ENCODE data around the gene CCDC183. TPM values are rescaled to one million over a fixed set of nuclear protein-coding genes. Genes with fewer than 3 reads are reported as not detected.

CCDC183 gene
- total RNA-seq, 4 donors from 2014 or later: 1.1 to 10.3 (median 2.3) TPM

DNA sequence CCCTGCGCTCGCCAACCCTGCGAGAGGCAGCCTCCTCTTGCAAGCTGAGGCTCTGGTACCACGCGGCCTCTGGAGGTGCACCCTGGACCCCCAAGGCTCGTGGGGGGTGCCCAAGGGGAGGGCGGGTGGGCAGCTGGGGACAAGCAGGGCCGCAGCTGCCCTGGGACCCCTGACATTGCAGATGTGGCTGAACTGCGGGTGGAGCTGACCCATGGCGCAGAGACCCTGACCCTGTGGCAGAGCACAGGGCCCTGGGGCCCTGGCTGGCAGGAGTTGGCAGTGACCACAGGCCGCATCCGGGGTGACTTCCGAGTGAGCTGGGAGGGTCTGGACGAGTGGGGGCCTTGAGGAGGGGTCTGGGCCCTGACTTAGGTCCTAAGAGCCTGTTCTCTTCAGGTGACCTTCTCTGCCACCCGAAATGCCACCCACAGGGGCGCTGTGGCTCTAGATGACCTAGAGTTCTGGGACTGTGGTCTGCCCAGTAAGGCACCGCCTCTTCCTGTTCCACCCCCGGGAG lies 57.5 kb downstream of the CCDC183 start:
- WGBS: 77% methylated on average over 6 of the region's 18 CpGs
- no peak overlapping the region for H3K27ac ChIP-seq
- H3K4me3 ChIP-seq: no peak overlapping the region
- no peak for TF ChIP-seq POLR2AphosphoS5 (IDR thresholded peaks at IDR 0.05)
- no peak for TF ChIP-seq EP300 (IDR thresholded peaks at IDR 0.05)
- TF ChIP-seq POLR2A (IDR thresholded peaks at IDR 0.05): no peak
- TF ChIP-seq, protein P1, sequence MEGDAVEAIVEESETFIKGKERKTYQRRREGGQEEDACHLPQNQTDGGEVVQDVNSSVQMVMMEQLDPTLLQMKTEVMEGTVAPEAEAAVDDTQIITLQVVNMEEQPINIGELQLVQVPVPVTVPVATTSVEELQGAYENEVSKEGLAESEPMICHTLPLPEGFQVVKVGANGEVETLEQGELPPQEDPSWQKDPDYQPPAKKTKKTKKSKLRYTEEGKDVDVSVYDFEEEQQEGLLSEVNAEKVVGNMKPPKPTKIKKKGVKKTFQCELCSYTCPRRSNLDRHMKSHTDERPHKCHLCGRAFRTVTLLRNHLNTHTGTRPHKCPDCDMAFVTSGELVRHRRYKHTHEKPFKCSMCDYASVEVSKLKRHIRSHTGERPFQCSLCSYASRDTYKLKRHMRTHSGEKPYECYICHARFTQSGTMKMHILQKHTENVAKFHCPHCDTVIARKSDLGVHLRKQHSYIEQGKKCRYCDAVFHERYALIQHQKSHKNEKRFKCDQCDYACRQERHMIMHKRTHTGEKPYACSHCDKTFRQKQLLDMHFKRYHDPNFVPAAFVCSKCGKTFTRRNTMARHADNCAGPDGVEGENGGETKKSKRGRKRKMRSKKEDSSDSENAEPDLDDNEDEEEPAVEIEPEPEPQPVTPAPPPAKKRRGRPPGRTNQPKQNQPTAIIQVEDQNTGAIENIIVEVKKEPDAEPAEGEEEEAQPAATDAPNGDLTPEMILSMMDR (IDR thresholded peaks at IDR 0.05): no peak
- peak in 1 of 2 donors; percentile 60 for DNase-seq (ENCODE audit: low spot score in 2 of 2)
- H3K36me3 ChIP-seq: peaks cover 5% of the 10 kb centered on the region
- H3K9me3 ChIP-seq: no peaks in the 10 kb centered on the region
- H3K27me3 ChIP-seq: no peaks in the 10 kb centered on the region
- H3K4me1 ChIP-seq: peaks cover 29% of the 10 kb centered on the region

- Histone ChIP-seq H3K36me3 (peaks cover 5% of the 10 kb centered on the region), H3K9me3 (no peaks in the 10 kb centered on the region), H3K27me3 (no peaks in the 10 kb centered on the region), H3K27ac (no peak overlapping the region), H3K4me1 (peaks cover 36% of the 10 kb centered on the region), H3K4me3 (no peak overlapping the region)
- DNase-seq (ENCODE audit: low spot score in 2 of 2): peak in 1 of 2 donors; percentile 71
- no peak for TF ChIP-seq POLR2A (IDR thresholded peaks at IDR 0.05)
- TF ChIP-seq, protein P1 (IDR thresholded peaks at IDR 0.05): no peak
- no peak for TF ChIP-seq EP300 (IDR thresholded peaks at IDR 0.05)
- no peak for TF ChIP-seq POLR2AphosphoS5 (IDR thresholded peaks at IDR 0.05)
- 58% methylated on average over 9 of the region's 30 CpGs for WGBS
These were observed 58.1 kb downstream of the CCDC183 start for GRCh38 chr9:136854113-136854841.

GRCh38 chr9:136854842-136855460 lies 58.8 kb downstream of the CCDC183 start:
- no peak overlapping the region for H3K4me3 ChIP-seq
- WGBS: 69% methylated on average over 8 of the region's 23 CpGs
- TF ChIP-seq POLR2AphosphoS5 (IDR thresholded peaks at IDR 0.05) (no peak), EP300 (IDR thresholded peaks at IDR 0.05) (no peak), POLR2A (IDR thresholded peaks at IDR 0.05) (no peak)
- TF ChIP-seq, protein P1 (IDR thresholded peaks at IDR 0.05): no peak
- H3K9me3 ChIP-seq: no peaks in the 10 kb centered on the region
- H3K4me1 ChIP-seq: peaks cover 36% of the 10 kb centered on the region
- H3K36me3 ChIP-seq: peaks cover 5% of the 10 kb centered on the region
- H3K27ac ChIP-seq: no peak overlapping the region
- DNase-seq (ENCODE audit: low spot score in 2 of 2): peak in 1 of 2 donors; percentile 55
- no peaks in the 10 kb centered on the region for H3K27me3 ChIP-seq

GRCh38 chr9:136855461-136856078 lies 59.4 kb downstream of the CCDC183 start:
- Histone ChIP-seq H3K27me3 (no peaks in the 10 kb centered on the region), H3K27ac (no peak overlapping the region), H3K9me3 (no peaks in the 10 kb centered on the region), H3K4me3 (no peak overlapping the region), H3K36me3 (peaks cover 8% of the 10 kb centered on the region), H3K4me1 (peaks cover 30% of the 10 kb centered on the region)
- TF ChIP-seq POLR2AphosphoS5 (IDR thresholded peaks at IDR 0.05) (no peak), EP300 (IDR thresholded peaks at IDR 0.05) (no peak), POLR2A (IDR thresholded peaks at IDR 0.05) (no peak)
- TF ChIP-seq, protein P1 (IDR thresholded peaks at IDR 0.05): no peak
- whole genome bisulfite sequencing: 87% methylated on average over 3 of the region's 26 CpGs
- DNase-seq (ENCODE audit: low spot score in 2 of 2): peak in 1 of 2 donors; percentile 65

DNA sequence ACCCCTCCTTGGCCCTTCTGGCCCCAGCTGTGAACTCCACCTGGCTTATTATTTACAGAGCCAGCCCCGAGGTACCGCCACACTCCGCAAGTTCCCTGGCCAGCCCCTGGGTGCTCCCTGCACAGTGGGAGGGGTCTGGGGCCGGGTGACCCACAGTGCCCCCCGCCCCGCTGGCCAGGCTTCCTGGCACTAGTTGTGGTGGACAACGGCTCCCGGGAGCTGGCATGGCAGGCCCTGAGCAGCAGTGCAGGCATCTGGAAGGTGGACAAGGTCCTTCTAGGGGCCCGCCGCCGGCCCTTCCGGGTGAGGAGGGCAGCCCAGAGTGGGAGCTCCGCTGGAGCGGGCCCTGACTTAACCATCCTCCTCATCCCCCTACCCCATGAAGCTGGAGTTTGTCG lies 59.9 kb downstream of the CCDC183 start:
- Histone ChIP-seq H3K27ac (no peak overlapping the region), H3K4me1 (peaks cover 27% of the 10 kb centered on the region)

More for the DNA sequence above, 59.9 kb downstream of the CCDC183 start:
- TF ChIP-seq EP300 (IDR thresholded peaks at IDR 0.05): no peak
- TF ChIP-seq, protein P1 (IDR thresholded peaks at IDR 0.05): no peak
- TF ChIP-seq POLR2A (IDR thresholded peaks at IDR 0.05): no peak
- TF ChIP-seq POLR2AphosphoS5 (IDR thresholded peaks at IDR 0.05): no peak
- Histone ChIP-seq H3K36me3 (peaks cover 11% of the 10 kb centered on the region), H3K9me3 (no peaks in the 10 kb centered on the region), H3K4me3 (no peak overlapping the region), H3K27me3 (no peaks in the 10 kb centered on the region)
- DNase-seq (ENCODE audit: low spot score in 2 of 2): peak in 1 of 2 donors; percentile 53
- WGBS: 80% methylated on average over 3 of the region's 15 CpGs

All from suprapubic skin (tissue), 4 donors.